GM23248 (cell line): Measurements from ENCODE around the gene SERPIND1.

Source experiments
- EZH2 ChIP-seq: fragments of 200-600 bp; sonication (generic); IDR thresholded peaks from 2 replicates; pipeline ENCODE4 v1.6.1; 2018; ENCODE audit warnings: antibody characterized with exemption, mild to moderate bottlenecking; ENCODE audit not compliant: insufficient read depth, poor library complexity, severe bottlenecking
- EZH2phosphoT487 ChIP-seq: fragments of 200-600 bp; sonication (generic); IDR thresholded peaks from 2 replicates; pipeline ENCODE4 v1.6.1; 2018; ENCODE audit warnings: antibody characterized with exemption, moderate library complexity, mild to moderate bottlenecking, low read depth; ENCODE audit not compliant: insufficient read depth

GRCh38 chr22:20822240-20822639 lies 48.3 kb downstream of the SERPIND1 start:
- TF ChIP-seq EZH2phosphoT487 (no peak), EZH2 (no peak)
